Adrenal gland (tissue), 5 donors: ENCODE measurements around the gene HUS1B.

Experiments
- POLR2A ChIP-seq, 2 donors: fragments of 450-650 bp; IDR thresholded peaks; one replicate each; pipeline ENCODE4 v1.6.1; 2017; ENCODE audit warnings: antibody characterized with exemption in 2 of 2, mild to moderate bottlenecking in 2 of 2, moderate library complexity in 1 of 2
- TF ChIP-seq, protein P1 (sequence below), 6 experiments: fragments of 450-650 bp in 4 of 6; fragments of 200-600 bp in 2 of 6; sonication (generic) in 1 of 6; IDR thresholded peaks; 1 replicate in 5 of 6; 2 replicates in 1 of 6; pipeline versions ENCODE4 v1.5.1 to v1.8.0; 2016 to 2021; ENCODE audit warnings: antibody characterized with exemption in 6 of 6, mild to moderate bottlenecking in 2 of 6, moderate library complexity in 1 of 6
- donor health status: DM: no; HTN: no; CAD: no.

DNA sequence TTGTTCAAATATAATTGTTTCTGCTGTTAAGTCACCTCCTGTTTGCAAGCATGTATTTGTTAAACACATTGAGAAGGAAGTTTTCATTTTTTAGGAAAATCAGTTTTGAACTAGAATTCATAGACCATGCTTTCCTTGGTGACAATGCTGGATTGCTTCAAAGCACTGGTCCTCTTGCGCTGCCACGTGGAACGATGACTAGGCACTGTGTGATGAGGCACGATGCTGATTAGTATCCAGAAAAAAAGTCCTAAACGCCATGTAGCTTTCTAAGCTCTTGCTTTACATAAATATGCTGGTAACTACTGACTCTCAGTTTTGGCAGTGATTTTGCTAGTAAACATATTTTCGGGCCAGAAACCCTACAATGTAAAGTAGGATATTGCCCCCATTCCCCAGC, 47.1 kb upstream of the HUS1B start:
- TF ChIP-seq, protein P1, sequence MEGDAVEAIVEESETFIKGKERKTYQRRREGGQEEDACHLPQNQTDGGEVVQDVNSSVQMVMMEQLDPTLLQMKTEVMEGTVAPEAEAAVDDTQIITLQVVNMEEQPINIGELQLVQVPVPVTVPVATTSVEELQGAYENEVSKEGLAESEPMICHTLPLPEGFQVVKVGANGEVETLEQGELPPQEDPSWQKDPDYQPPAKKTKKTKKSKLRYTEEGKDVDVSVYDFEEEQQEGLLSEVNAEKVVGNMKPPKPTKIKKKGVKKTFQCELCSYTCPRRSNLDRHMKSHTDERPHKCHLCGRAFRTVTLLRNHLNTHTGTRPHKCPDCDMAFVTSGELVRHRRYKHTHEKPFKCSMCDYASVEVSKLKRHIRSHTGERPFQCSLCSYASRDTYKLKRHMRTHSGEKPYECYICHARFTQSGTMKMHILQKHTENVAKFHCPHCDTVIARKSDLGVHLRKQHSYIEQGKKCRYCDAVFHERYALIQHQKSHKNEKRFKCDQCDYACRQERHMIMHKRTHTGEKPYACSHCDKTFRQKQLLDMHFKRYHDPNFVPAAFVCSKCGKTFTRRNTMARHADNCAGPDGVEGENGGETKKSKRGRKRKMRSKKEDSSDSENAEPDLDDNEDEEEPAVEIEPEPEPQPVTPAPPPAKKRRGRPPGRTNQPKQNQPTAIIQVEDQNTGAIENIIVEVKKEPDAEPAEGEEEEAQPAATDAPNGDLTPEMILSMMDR (IDR thresholded peaks at IDR 0.05), result no peak
- TF ChIP-seq POLR2A (IDR thresholded peaks at IDR 0.05), result no peak
